Measurements from ENCODE around the gene GAS2. TPM values are rescaled to one million over a fixed set of nuclear protein-coding genes. Genes with fewer than 3 reads are reported as not detected.

The GAS2 gene
- total RNA-seq, 1 donor from 2014 or later, result 0.70 TPM

DNA sequence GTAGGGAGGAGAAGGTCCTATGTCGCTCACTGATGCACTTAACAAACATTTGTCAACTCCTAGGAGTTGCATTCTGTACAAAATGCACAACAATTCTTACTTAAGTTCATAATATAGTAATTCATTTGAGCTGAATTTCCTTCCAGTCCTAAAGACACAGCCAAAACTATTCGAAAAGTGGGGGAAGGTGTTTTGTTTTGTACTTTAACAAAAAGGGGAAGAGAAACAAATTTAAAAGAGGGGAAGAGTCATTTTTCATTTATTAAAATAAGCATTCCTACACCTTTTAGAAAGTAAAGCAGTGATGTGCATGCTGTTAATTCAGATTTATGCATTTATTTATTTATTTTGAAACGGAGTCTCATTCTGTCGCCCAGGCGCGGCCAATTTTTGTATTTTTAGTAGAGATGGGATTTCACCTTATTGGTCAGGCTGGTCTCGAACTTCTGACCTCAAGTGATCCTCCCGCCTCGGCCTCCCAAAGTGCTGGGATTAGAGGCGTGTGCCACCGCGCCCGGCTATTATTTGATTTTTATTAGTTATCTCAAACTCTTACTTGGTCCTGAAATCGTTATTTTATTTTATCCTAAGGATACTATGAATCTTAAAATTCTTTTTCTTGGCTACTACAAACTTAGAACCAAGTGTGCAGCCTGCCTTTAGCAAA is 39.7 kb upstream of the GAS2 start:
- TF ChIP-seq, protein P1, sequence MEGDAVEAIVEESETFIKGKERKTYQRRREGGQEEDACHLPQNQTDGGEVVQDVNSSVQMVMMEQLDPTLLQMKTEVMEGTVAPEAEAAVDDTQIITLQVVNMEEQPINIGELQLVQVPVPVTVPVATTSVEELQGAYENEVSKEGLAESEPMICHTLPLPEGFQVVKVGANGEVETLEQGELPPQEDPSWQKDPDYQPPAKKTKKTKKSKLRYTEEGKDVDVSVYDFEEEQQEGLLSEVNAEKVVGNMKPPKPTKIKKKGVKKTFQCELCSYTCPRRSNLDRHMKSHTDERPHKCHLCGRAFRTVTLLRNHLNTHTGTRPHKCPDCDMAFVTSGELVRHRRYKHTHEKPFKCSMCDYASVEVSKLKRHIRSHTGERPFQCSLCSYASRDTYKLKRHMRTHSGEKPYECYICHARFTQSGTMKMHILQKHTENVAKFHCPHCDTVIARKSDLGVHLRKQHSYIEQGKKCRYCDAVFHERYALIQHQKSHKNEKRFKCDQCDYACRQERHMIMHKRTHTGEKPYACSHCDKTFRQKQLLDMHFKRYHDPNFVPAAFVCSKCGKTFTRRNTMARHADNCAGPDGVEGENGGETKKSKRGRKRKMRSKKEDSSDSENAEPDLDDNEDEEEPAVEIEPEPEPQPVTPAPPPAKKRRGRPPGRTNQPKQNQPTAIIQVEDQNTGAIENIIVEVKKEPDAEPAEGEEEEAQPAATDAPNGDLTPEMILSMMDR (IDR thresholded peaks at IDR 0.05), result no peak
- Mint-ChIP-seq H3K36me3 (ENCODE audit: unreplicated experiment) (no peaks in the 10 kb centered on the region), H3K4me1 (ENCODE audit: unreplicated experiment) (peaks cover 19% of the 10 kb centered on the region), H3K27ac (ENCODE audit: unreplicated experiment) (peak overlapping the region; percentile 97), H3K4me3 (ENCODE audit: unreplicated experiment) (peak overlapping the region; percentile 99), H3K9me3 (ENCODE audit: unreplicated experiment) (no peaks in the 10 kb centered on the region), H3K27me3 (ENCODE audit: unreplicated experiment) (peaks cover 6% of the 10 kb centered on the region)
- no peak for DNase-seq (ENCODE audit: extremely low spot score, unreplicated experiment)

DNA sequence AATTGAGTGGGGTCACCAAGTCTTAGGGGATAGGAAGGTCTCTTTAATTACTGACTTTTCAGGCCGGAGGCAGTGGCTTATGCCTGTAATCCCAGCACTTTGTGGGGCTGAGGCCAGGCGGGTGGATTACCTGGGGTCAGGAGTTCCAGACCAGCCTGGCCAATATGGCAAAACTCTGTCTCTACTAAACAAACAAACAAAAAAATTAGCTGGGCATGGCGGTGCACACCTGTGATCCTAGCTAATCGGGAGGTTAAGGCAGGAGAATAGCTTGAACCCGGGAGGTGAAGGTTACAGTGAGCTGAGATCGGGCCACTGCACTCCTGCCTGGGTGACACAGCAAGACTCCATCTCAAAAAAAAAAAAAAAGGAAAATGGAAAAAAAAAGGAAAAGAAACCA is 39.0 kb upstream of the GAS2 start:
- DNase-seq (ENCODE audit: extremely low spot score, unreplicated experiment), result no peak
- Mint-ChIP-seq H3K4me3 (ENCODE audit: unreplicated experiment) (no peak overlapping the region), H3K27ac (ENCODE audit: unreplicated experiment) (no peak overlapping the region), H3K36me3 (ENCODE audit: unreplicated experiment) (no peaks in the 10 kb centered on the region), H3K4me1 (ENCODE audit: unreplicated experiment) (peaks cover 19% of the 10 kb centered on the region), H3K9me3 (ENCODE audit: unreplicated experiment) (no peaks in the 10 kb centered on the region), H3K27me3 (ENCODE audit: unreplicated experiment) (peaks cover 13% of the 10 kb centered on the region)
- TF ChIP-seq, protein P1 (IDR thresholded peaks at IDR 0.05), result no peak

DNA sequence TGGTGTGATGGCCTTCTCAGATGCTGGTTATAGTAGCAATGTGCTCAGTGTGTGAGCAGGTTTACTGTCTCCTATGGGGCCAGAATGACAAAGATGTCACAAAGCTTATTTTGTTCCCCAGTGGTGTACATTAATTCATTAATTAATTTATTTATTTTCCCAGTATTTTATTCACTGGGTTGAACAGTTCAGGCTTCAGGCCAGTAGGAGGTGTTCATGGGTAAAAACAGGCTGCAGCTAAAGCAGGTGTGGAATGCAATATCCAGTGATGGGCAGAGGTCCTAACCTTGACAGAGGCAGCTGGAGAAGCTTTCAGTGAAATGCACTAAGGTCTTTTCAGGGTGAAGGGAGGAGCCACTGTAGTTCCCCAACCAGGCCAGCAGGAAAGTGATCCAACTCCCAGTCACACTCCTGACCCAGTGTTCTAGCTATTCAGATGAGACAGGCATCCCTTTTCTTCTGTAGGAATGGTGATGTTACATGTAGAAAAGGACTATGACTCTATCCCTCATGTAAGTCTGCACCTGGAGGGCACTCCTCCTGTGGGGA is 33.0 kb upstream of the GAS2 start:
- H3K4me3 Mint-ChIP-seq (ENCODE audit: unreplicated experiment), result no peak overlapping the region
- TF ChIP-seq, protein P1 (IDR thresholded peaks at IDR 0.05), result no peak

DNA sequence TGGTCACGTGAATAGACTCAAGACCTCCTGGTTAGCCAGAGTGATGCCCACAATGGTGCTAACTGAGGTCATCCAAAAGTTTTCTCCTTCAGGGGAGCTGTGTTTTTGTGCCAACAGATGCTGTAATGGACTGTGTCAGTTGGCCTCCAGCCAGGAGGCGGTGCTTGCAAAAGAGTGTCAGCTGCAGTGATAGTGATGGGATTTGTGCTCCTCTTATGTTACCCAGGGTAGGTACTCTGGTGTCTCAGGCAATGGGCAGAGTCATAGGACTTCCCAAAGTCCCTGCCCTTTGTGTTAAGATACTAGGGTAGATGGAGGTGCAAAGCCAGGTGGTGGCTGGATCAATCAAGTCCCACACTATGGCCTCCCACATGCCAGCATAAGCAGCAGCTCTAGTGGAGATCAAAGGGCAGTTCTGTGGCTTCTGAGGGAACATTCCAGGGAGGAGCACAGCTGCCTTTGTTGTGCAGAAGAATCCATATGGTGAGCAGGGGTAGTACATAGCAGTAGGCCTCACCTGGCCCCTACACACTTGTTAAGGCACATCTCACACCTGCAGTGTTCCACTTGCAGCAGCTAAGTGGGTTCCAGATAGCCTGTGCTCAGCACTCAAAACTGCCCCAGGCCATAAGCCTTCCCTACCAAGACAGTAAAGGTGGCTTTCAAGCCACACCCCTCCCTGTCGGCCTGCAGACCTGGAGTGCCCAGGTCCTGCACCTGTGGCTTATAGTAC is 31.3 kb upstream of the GAS2 start:
- no peaks in the 10 kb centered on the region for H3K36me3 Mint-ChIP-seq (ENCODE audit: unreplicated experiment)
- peaks cover 3% of the 10 kb centered on the region for H3K4me1 Mint-ChIP-seq (ENCODE audit: unreplicated experiment)
- H3K27me3 Mint-ChIP-seq (ENCODE audit: unreplicated experiment), result peaks cover 22% of the 10 kb centered on the region
- H3K9me3 Mint-ChIP-seq (ENCODE audit: unreplicated experiment), result no peaks in the 10 kb centered on the region
- TF ChIP-seq, protein P1 (IDR thresholded peaks at IDR 0.05), result no peak
- DNase-seq (ENCODE audit: extremely low spot score, unreplicated experiment), result no peak
- no peak overlapping the region for H3K27ac Mint-ChIP-seq (ENCODE audit: unreplicated experiment)
- no peak overlapping the region for H3K4me3 Mint-ChIP-seq (ENCODE audit: unreplicated experiment)

More for the DNA sequence above, 33.0 kb upstream of the GAS2 start:
- DNase-seq (ENCODE audit: extremely low spot score, unreplicated experiment), result no peak
- Mint-ChIP-seq H3K27me3 (ENCODE audit: unreplicated experiment) (peaks cover 16% of the 10 kb centered on the region), H3K27ac (ENCODE audit: unreplicated experiment) (no peak overlapping the region), H3K9me3 (ENCODE audit: unreplicated experiment) (no peaks in the 10 kb centered on the region), H3K4me1 (ENCODE audit: unreplicated experiment) (peaks cover 3% of the 10 kb centered on the region), H3K36me3 (ENCODE audit: unreplicated experiment) (no peaks in the 10 kb centered on the region)

DNA sequence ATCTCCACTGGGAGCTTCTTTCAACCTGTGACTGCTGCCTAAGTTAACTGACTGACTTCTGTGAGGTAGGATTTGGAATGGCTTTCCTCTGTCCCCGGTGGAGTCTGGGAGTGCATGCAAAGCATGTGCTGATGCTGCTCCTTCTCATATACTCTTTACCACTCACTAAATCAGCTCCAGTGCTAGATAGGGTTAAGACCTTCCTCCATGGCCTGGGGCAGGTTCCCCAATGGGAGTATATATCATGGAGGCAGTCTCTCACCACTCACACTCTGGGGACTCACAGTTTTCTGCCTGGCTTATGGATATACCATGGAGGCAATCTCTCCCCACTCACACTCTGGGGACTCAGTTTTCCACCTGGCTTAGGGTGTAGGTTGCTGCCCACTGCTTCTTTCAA is 30.7 kb upstream of the GAS2 start:
- peaks cover 3% of the 10 kb centered on the region for H3K4me1 Mint-ChIP-seq (ENCODE audit: unreplicated experiment)
- TF ChIP-seq, protein P1 (IDR thresholded peaks at IDR 0.05), result no peak
- no peak overlapping the region for H3K27ac Mint-ChIP-seq (ENCODE audit: unreplicated experiment)
- no peak for DNase-seq (ENCODE audit: extremely low spot score, unreplicated experiment)
- peaks cover 21% of the 10 kb centered on the region for H3K27me3 Mint-ChIP-seq (ENCODE audit: unreplicated experiment)
- no peak overlapping the region for H3K4me3 Mint-ChIP-seq (ENCODE audit: unreplicated experiment)
- no peaks in the 10 kb centered on the region for H3K36me3 Mint-ChIP-seq (ENCODE audit: unreplicated experiment)
- H3K9me3 Mint-ChIP-seq (ENCODE audit: unreplicated experiment), result no peaks in the 10 kb centered on the region
